ENCODE results near the gene APBA1.
"Not testable (repeated sequence)": the region's sequence is repeated elsewhere in the genome, so short reads cannot be mapped to it uniquely, and the experiment has no call there.

APBA1 gene

DNA sequence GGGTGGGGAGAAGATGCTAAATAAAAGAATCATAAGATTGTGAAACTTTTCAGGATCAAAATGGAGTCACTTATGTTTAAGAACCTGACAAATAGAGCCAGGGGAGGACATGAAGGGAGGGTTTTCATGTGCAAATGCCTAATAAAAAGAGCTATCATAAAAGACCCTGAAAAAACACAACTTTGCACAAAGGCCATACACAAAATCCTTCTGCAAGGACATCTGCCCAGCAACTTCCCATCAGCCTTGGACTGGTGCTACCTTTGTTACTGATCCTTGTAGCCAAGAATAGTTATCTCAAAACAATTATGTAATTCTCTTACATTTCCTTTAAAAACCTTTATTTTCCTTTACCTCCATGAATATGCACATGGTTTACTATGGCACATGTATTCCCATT is 63.0 kb downstream of the APBA1 start:
- FAIRE-seq (no peak), DNase-seq (ENCODE audit: low spot score) (no peak)

DNA sequence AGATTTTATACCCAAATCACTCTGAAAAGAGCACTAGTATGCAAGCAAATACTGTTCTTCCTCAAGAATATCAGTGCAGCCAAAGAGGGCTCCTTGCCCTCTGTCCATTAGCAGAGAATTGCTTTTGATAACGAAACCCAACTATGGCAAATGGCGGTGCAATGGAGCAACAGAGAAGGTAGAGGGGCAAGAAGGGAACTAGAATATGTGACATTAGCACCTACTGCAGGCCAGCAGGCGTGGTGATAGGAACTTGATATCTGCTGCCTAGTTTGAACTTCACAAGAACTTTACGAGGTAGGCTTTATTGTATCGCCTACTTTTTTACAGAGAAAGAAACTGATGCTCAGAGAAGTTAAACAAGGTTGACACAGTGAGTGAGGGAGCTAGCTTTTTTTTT is 66.1 kb downstream of the APBA1 start:
- FAIRE-seq (no peak), DNase-seq (ENCODE audit: low spot score) (no peak)

DNA sequence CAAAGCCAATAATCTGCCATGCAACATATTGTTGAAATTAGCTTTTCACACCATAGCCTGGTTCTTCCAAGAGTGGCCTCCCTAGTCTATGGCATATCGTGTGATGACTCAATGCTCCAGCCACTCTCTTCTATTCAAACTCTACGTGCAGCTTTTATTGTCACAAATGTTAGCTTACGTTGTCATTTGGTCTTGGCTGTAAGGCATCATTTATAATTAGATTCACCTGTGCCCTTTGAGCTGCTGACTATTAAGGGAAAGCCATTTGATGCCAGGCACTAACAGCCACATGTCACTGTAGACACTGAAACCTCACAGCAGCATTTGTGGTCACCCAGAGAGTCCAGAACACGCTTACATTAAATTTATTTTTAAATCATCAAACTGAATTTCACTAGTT is 66.8 kb downstream of the APBA1 start:
- FAIRE-seq (no peak), DNase-seq (ENCODE audit: low spot score) (no peak)

DNA sequence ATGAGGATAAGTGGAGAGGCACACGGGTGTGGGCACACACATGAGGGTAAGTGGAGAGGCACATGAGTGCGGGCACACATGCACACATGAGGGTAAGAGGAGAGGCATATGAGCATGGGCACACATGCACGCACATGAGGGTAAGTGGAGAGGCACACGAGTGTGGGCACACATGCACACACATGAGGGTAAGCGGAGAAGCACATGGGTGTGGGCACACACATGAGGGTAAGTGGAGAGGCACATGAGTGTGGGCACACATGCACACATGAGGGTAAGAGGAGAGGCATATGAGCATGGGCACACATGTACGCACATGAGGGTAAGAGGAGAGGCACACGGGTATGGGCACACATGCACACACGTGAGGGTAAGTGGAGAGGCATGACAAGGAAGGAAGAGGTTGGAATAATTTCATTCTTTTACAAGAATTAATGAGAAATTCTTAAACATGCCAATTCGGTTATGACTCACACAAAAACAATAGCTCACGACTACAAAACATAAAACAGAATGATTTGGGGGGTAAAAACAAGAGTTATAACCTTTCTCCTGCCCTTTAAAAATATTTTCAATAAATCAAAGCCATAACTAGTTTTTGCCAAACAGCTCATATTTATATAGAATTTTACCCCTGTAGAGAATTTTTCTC is 67.5 kb downstream of the APBA1 start:
- FAIRE-seq (no peak), DNase-seq (ENCODE audit: low spot score) (no peak)

DNA sequence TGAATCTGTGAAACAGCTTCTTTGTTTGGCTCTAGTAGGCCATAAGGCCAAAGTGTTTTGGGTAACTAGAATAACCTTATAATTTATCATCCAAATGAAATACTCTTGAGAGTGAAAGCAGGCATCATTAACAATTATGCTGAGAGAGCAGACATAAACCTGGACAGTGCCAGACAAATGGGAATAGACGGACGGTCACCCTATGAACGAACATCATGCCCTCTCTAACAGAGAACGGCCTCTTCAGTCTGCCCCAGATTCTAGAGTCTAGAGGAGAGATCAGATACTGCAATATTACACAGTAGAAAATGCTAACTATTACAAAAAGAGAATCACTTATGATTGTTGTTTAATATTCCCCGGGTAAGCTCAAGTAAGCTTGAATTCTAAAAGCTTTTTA is 68.5 kb downstream of the APBA1 start:
- FAIRE-seq (no peak), DNase-seq (ENCODE audit: low spot score) (no peak)

DNA sequence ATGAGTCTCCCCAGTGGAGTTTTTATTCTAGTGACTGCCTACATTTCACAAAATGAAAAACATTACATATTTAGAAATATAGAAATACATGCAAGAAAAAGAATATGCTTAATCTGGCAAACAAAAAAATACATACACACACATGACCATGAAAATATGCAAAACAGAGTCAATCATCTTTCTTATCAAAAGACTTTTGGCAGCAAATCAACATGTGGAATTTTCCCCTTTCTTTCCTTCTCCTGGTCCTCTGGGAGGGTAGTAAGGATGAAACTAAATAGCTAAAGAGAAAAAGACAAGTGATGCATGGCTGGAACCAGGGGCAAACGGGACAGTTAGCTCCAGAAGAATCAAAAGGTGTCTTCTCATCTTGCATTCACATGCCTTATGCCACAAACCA is 69.4 kb downstream of the APBA1 start:
- DNase-seq (ENCODE audit: low spot score) (no peak), FAIRE-seq (no peak)

DNA sequence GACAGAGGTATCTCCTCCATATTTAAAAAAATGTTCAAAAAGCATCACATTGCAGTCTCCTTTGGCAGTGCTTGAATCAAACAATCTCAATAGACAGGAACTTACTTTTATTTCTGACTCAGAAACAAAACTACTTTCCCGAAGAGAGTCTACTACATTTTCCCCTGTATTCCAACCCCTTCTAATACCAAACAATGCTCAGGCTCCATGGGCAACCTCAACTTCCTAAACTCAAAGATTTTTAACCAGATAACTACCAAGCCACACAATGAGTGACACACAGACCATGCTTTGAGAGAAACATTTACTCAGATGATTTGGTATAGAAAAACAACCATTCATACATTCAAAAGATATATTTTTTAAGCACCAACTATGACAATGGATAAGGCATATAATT is 70.5 kb downstream of the APBA1 start:
- no peak for DNase-seq (ENCODE audit: low spot score)
- FAIRE-seq, result no peak

DNA sequence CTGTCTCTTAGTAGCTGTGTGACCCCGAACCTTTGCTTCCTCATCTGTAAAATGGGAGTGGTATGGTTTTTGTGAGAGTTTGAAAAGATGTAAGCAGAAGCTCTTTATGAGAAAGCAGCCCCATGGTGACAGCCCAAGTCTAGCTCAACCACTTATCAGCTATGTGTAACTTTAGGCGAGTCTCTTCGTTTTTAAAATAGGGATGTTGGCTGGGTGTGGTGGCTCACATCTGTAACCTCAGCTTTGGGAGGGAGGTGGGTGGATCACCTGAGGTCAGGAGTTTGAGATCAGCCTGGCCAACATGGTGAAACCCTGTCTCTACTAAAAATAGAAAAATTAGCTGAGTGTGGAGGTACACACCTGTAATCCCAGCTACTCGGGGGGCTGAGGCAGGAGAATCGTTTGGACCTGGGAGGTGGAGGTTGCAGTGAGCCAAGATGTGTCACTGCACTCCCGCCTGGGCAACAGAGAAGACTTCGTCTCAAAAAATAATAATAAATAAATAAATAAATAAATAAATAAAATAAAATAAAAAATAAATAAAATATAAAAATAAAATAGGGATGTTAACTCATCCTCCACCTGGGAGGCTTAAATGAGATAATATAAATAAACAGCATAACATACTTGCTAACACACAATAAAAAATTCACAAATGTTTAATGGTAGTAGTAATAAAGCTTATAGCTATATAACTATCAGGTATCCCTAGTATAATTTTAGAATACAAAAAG is 71.7 kb downstream of the APBA1 start:
- no peak for FAIRE-seq

DNA sequence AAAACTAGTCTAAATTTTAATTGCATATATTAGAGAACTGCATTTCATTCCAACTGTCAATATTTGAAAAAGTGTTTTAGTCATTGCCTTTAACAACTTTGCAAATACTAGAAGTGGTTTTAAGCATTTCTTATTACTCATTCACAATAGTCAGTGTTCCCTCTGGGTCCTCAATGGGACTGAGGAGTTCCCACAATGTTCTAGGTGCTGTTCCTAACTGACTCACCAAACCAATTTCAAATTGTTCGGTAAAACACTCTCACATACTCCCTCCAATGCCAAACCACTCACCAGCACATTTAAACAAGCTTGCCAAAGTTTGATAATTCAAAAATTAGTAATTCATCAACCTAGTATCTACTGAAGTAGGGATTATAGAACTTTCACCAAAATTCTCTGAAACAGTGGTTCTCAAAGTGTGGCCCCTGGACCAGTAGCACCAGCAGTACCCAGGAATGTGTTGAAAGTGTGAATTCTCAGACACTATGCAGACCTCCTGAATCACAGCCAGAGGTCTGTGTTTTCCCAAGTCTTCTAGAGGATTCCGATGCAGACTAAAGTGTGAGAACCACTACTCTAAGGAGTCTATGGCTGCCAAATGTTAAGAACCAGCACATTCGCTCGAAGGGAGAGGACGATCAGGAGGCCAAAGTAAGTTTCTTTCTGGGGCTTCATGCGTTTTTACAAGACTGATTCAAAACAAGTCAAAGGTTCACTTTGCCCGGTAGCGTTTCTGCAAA is 72.8 kb downstream of the APBA1 start:
- DNase-seq (ENCODE audit: low spot score) (no peak), FAIRE-seq (no peak)

More for the DNA sequence above, 71.7 kb downstream of the APBA1 start:
- DNase-seq (ENCODE audit: low spot score), result no peak

DNA sequence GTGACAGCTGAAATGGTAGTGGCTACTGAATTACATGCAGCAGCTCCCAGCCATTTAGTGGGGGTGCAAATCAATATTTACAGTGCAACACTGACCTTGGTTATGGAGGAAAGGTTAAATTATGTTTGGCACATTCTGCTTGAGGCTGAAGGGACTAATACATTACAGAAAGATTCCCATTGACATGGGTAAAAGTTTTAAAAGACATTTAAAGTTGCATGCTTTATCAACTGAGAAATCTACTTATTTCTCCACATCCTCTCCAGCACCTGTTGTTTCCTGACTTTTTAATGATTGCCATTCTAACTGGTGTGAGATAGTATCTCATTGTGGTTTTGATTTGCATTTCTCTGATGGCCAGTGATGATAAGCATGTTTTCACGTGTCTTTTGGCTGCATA is 75.3 kb downstream of the APBA1 start:
- not testable (repeated sequence) for DNase-seq (ENCODE audit: low spot score); FAIRE-seq

DNA sequence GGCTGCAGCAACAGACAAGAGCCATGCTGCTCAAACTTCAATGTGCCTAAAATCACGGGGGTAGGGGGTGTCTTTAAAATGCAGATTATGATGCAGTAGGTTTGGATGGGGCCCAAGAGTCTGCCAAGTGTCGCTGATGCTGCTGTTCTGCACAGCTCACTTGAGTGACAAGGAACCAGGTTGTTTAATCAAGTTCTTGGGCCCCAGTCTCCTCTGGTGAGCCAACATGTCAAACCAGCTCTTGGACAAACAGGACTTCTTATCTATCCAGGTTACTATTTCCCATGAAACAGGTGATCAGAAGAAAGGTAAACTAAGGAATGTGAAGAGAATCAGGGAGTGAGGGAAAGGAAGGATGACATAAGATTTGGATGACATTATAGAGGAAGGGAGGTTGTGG is 78.0 kb downstream of the APBA1 start:
- DNase-seq (ENCODE audit: low spot score), result no peak
- FAIRE-seq, result no peak

DNA sequence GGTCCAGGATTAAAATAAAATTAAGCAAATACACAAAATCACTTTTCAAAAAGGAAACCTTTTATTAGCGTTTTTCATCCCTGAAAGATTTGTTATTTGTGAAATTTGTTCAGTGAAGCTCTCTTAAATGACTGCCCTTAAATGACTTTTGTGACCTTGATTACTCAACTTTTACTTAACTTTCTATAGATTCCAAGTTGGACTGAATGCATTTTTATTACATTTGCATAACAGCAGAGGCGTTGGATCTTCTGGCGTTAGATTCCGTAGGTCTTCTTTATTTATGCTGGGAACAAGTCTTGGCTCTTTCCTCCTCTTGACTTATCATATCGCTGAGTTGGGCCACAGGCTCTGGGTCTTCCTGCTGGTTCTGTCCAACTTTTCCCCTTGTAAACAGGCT is 78.4 kb downstream of the APBA1 start:
- no peak for DNase-seq (ENCODE audit: low spot score)
- no peak for FAIRE-seq

DNA sequence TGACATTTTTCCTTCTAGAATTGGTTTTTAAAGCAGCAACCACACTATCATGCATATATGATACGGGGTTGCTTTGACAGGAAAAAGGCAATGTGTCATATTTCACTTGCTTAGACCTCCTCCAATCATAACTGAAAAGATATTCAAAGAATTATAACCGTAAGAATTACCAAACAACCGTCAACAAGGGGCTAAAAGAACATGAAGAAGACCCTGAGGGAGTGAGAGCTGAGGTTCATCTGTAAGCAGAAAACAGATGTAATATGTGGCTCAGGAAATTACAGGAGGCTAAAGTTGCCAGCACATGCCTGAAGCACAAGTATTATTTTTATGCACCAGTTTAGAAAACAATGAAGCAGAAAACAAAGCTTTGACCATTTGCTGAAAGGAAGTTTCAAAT is 78.9 kb downstream of the APBA1 start:
- FAIRE-seq (no peak), DNase-seq (ENCODE audit: low spot score) (no peak)

DNA sequence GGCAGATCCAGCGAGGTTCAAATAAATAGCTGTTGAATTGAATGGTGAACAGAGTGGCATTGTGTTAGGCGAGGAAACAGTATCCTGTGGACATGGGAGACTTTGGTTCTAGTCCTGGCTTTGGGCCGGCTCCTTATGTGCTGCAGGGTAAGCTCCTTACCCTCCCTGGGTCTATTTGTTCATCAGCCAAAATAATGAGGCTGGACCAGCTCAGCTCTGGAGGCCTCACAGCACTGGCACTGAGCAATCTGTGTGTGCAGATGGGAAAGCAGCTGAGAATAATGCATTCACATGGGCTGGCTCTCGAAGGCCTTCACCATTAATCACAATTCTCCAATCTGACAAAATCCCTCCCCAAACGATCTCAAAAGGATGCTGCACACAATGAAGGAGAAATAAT is 81.9 kb downstream of the APBA1 start:
- FAIRE-seq (no peak), DNase-seq (ENCODE audit: low spot score) (no peak)

DNA sequence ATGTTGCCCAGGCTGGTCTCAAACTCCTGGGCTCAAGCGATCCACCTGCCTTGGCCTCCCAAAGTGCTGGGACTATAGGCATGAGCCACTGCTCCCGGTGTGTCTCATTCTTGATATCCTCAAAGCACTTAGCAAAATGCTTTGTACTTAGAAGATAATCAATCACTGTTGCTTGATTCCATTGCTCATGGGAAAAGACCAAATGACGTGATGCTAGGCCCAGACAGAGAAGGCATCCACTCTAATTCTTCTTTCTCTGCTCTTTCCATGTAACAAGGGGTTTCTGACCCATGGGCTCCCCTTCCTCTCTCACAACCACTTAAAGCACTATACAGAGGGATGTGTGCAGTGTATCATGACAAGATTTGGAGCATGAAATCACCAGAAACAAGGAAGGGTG is 83.0 kb downstream of the APBA1 start:
- FAIRE-seq, result no peak
- no peak for DNase-seq (ENCODE audit: low spot score)

DNA sequence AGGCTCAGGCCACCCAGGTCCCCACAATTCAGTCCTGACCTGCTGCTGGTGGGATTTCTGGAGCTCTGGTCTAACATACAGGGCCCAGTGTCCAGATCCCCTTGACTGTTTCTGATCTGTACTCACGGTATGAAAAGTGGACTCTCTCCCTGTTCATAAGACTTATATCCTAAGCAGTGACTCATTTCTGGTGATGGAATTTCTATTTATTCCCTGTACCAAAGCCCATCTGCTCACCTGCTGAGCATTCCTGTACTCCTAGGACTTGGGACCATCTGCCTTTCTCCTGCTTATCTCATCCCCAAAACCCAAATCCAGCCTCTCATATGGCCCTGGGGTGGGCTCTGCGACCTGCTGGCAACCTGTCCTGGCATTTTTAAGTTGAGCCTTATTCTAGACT is 86.6 kb downstream of the APBA1 start:
- FAIRE-seq (no peak), DNase-seq (ENCODE audit: low spot score) (no peak)

DNA sequence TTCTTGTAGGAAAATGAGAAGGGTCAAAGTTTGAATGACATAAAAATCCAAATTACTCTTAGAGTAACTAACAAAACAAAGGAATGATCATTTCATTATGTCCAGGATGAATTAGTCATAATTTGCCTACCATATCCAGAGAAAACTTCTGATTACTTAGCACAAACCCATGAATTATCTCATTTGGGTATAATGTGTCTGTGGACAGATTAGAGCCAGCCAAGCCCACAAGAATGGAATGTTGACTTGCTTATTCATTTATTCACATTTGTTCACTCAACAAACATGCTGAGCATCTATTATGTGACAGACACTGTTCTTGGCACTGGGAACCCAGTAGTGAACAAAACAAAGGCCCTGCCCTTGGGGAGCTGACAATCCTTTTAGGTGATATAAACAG is 87.4 kb downstream of the APBA1 start:
- FAIRE-seq (no peak), DNase-seq (ENCODE audit: low spot score) (no peak)

DNA sequence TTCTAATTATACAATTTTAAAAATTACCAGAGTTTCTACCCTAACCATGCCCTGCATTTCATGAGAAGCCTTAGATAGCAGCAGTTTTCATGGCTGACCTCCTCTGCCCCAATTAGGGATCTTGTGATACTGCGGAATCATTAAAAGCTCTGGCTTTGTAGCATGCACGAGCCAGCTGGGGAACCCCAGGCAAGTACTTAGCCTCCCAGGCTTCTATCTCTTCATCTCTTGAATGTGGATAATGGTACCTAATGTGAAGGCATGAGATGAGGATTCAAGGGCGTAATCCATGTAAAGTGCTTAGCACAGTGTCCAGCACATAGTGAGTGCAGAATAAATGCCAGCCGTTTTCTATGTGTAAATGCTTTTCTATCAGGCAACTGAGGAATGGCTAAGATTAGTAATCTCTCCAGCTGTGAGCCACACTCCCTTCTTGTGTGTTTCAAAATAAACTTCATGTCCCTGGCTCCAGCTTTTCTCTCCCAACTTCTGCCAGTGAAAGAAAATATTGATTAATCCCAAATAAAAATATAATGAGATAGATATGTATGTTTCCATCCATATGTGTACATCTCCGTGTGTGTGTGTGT is 88.4 kb downstream of the APBA1 start:
- FAIRE-seq, result no peak

DNA sequence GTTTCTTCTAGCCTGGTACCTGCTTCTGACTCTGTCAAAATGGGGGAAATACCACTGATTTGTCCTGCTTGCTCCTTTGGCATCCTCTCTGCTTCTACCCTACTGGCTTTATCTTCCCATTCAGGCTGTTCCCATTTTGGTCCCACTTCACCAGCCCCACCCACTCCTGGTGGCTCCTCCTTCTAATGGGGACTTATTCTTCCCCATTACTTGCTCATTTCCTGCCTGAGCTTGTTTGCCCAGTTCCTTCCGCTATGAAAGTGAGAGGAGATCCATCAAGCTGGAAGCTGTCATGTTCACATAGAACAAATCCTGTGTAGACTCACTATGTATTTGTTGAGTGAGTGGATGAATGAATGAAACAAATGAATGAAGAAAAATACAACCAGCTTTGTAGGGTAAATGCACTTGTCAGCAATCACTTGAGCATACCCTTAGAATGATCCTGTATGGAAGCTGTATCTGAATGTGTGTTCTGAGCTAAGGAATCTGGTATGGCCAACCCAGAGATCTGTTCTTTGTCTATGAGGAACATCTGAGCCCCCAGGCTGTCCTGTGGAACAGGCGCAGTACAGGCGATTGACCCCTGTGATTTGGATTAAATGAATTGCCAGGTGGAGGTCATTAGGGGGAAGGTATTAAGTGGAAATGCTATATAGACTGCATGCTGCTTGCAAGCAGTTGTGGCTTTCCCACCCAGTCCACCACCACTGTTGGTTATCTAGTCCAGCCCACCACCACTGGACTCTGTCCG is 89.5 kb downstream of the APBA1 start:
- FAIRE-seq, result no peak
- DNase-seq (ENCODE audit: low spot score), result no peak

More for the DNA sequence above, 88.4 kb downstream of the APBA1 start:
- no peak for DNase-seq (ENCODE audit: low spot score)

DNA sequence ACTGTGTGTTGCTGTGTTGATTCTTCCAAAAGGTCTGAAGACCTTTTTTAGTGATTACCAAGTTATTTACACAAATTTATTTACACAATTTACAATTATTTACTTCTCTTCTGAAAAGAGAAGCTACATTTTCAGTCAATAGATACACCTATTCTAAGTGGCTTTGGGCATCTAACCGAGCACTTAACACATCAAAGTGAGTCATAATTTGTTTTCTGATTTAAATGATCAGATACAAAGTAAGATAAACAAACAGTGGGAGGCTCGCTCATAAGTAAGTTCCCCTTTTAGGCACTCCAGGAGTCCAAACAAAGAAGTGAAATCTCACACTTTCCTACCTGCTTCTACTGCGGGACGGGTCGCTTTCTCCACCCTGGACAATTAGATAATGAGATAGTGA is 90.2 kb downstream of the APBA1 start:
- FAIRE-seq (no peak), DNase-seq (ENCODE audit: low spot score) (no peak)

DNA sequence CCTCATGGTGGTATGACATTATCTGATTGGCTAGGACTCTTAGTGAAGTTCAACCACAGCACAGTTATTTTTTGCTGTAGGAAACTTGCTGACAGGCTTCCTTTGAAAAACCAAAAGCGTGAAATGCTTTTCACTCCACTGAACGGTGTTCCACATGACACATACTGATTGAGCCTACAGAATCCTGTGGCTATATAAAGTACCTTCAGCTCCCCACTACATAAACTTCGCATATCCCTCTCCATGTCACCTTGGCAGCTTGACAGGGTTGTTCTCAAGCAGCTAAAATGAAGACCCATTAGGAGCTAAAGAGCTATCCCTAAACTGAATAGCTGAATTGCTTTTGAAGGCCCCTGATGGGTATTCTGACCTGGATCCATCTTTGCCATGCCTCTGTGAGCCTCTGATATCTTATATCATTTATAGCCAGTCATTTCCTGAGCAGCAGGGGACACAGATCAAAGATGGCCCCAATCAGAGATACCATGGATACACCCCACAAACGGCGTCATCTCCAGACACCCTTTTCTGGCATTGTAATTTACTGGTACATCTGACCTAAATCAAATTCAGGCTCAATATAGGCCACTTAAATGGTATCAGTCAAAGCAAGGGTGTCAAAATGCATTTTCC is 91.5 kb downstream of the APBA1 start:
- DNase-seq (ENCODE audit: low spot score) (peak; percentile 17), FAIRE-seq (no peak)
